MM.1S (cell line): ENCODE data around the gene BRIP1.

Source experiments
- CTCF ChIP-seq: fragments of 300-600 bp; sonication (generic); IDR thresholded peaks from 2 replicates; pipeline ENCODE4 v1.5.1; 2016; ENCODE audit warnings: antibody characterized with exemption, low read length, mixed read lengths
- EZH2 ChIP-seq: fragments of 300-600 bp; sonication (generic); optimal IDR thresholded peaks from 2 replicates; pipeline ENCODE3; 2017; ENCODE audit warnings: low read depth, mild to moderate bottlenecking, antibody characterized with exemption, low read length, mixed read lengths

DNA sequence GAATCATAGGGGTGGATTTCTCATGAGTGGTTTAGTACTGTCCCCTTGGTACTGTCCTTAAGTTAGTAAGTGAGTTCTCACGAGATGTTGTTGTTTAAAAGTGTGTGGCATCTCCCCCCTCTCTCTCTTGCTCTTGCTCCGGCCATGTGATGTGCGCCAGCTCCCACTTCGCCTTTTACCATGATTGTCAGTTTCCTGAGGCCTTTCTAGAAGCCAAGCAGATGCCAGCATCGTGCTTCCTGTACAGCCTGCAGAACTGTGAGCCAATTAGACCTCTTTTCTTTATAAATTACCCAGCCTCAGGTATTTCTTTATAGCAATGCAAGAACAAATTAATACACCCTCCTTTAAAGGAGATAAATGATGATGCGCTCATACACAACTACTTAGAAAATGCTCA is 222.2 kb downstream of the BRIP1 start:
- TF ChIP-seq CTCF (no peak), EZH2 (no peak)
